HepG2 (cell line): ENCODE data around the gene DNAJC18. TPM values are rescaled to one million over a fixed set of nuclear protein-coding genes. Genes with fewer than 3 reads are reported as not detected.

ENCODE experiments used
- CENPBD1 ChIP-seq: sonication (generic); formaldehyde crosslinking; IDR thresholded peaks from 2 replicates; pipeline ENCODE4 v1.8.0; 2022; ENCODE audit warnings: missing genetic modification reagents, low read depth, mild to moderate bottlenecking, borderline replicate concordance
- ELF4 ChIP-seq: sonication (generic); formaldehyde crosslinking; IDR thresholded peaks from 2 replicates; pipeline ENCODE4 v1.5.0; 2020; ENCODE audit warnings: missing genetic modification reagents, mild to moderate bottlenecking, moderate library complexity, borderline replicate concordance
- GMEB2 ChIP-seq: IDR thresholded peaks from 2 replicates; pipeline ENCODE4 v1.6.1; 2016; ENCODE audit warnings: missing biosample characterization, missing genetic modification reagents, low read depth
- HNRNPUL1 ChIP-seq: fragments of 200-400 bp; formaldehyde crosslinking; IDR thresholded peaks from 2 replicates; pipeline ENCODE4 v1.6.1; 2017; ENCODE audit warnings: low read depth, mild to moderate bottlenecking, low read length, moderate library complexity
- ISL2 ChIP-seq: sonication (generic); formaldehyde crosslinking; IDR thresholded peaks from 2 replicates; pipeline ENCODE4 v1.5.0; 2020; ENCODE audit warnings: missing genetic modification reagents
- NCOA2 ChIP-seq: sonication (generic); formaldehyde crosslinking; IDR thresholded peaks from 2 replicates; pipeline ENCODE4 v1.8.0; 2022; ENCODE audit warnings: inconsistent platforms
- NCOR1 ChIP-seq: fragments of 200-600 bp; sonication (generic); IDR thresholded peaks from 2 replicates; pipeline ENCODE4 v1.7.0; 2017; ENCODE audit warnings: antibody characterized with exemption, low read length, borderline replicate concordance
- NFE2L2 ChIP-seq: fragments of 150-350 bp; IDR thresholded peaks from 2 replicates; pipeline ENCODE4 v1.6.1; 2014; ENCODE audit warnings: low read length
- NFRKB ChIP-seq: fragments of 450-650 bp; IDR thresholded peaks from 2 replicates; pipeline ENCODE4 v1.6.1; 2017
- NR2F1 ChIP-seq, 2 experiments: fragments of 450-650 bp in 1 of 2; formaldehyde crosslinking in 1 of 2; IDR thresholded peaks; 2 replicates each; pipeline versions ENCODE4 v1.5.0 to v1.6.1; 2016 to 2020; ENCODE audit warnings: mild to moderate bottlenecking in 1 of 2, missing compliant biosample characterization in 1 of 2, missing genetic modification reagents in 1 of 2, moderate library complexity in 1 of 2
- TCF7L2 ChIP-seq: IDR thresholded peaks from 2 replicates; pipeline ENCODE4 v1.6.1; 2011; ENCODE audit warnings: mild to moderate bottlenecking, low read depth, low read length, moderate library complexity
- TGIF2 ChIP-seq: IDR thresholded peaks from 2 replicates; pipeline ENCODE4 v1.6.1; 2016; ENCODE audit warnings: control low read depth, missing compliant biosample characterization
- ZBTB3 ChIP-seq: sonication (generic); formaldehyde crosslinking; IDR thresholded peaks from 2 replicates; pipeline ENCODE4 v1.4.0; 2020; ENCODE audit warnings: low read depth, mild to moderate bottlenecking, moderate library complexity, missing genetic modification reagents, borderline replicate concordance
- ZKSCAN8 ChIP-seq: IDR thresholded peaks from 2 replicates; pipeline ENCODE4 v1.6.1; 2016; ENCODE audit warnings: borderline replicate concordance, missing genetic modification reagents, missing compliant biosample characterization
- ZNF326 ChIP-seq: sonication (generic); formaldehyde crosslinking; IDR thresholded peaks from 2 replicates; pipeline ENCODE4 v1.4.0; 2020; ENCODE audit warnings: missing genetic modification reagents, borderline replicate concordance
- ZNF431 ChIP-seq: sonication (generic); formaldehyde crosslinking; IDR thresholded peaks from 2 replicates; pipeline ENCODE4 v1.9.0; 2022; ENCODE audit warnings: missing genetic modification reagents, low read depth, mild to moderate bottlenecking, borderline replicate concordance
- ZNF788 ChIP-seq: sonication (generic); formaldehyde crosslinking; IDR thresholded peaks from 2 replicates; pipeline ENCODE4 v1.5.0; 2020; ENCODE audit warnings: mild to moderate bottlenecking, missing genetic modification reagents, borderline replicate concordance
- ZSCAN30 ChIP-seq: sonication (generic); formaldehyde crosslinking; IDR thresholded peaks from 2 replicates; pipeline ENCODE4 v1.5.0; 2020; ENCODE audit warnings: mild to moderate bottlenecking, missing genetic modification reagents
- ZSCAN9 ChIP-seq: IDR thresholded peaks from 2 replicates; pipeline ENCODE4 v1.6.1; 2016; ENCODE audit warnings: borderline replicate concordance
- ZZZ3 ChIP-seq: sonication (generic); formaldehyde crosslinking; IDR thresholded peaks from 2 replicates; pipeline ENCODE4 v1.4.0; 2020; ENCODE audit warnings: missing genetic modification reagents, mild to moderate bottlenecking, borderline replicate concordance
- polyA plus RNA-seq, 8 experiments: library from polyadenylated mRNA; depleted of rRNA in 3 of 8; stranded (reverse) in 7 of 8; unstranded in 1 of 8; fragments of >200 nt; fragmentation: Illumina TruSeq in 4 of 8; extraction: Trizol in 4 of 8; gene quantifications; 2 replicates each; pipeline versions ENCODE4 v1.2.1 to v1.2.3, GENCODE V29; 2011 to 2016; ENCODE audit warnings: low read depth in 4 of 8, missing spikeins in 1 of 8, mixed read lengths in 1 of 8; ENCODE audit not compliant: insufficient read depth in 1 of 8
- total RNA-seq, 5 experiments: library from RNA; depleted of rRNA; stranded (reverse); fragments of >200 nt; fragmentation: Illumina TruSeq; extraction: Trizol; gene quantifications; 2 replicates each; pipeline ENCODE4 v1.2.3, GENCODE V29; 2016; ENCODE audit warnings: low read depth in 1 of 5
- TF ChIP-seq, protein P1 (sequence below): sonication (generic); formaldehyde crosslinking; IDR thresholded peaks from 2 replicates; pipeline ENCODE4 v1.5.1; 2020; ENCODE audit warnings: mild to moderate bottlenecking, missing genetic modification reagents, moderate library complexity
- TF ChIP-seq, protein P2 (sequence below): sonication (generic); formaldehyde crosslinking; IDR thresholded peaks from 2 replicates; pipeline ENCODE4 v1.5.1; 2020; ENCODE audit warnings: missing genetic modification reagents, mild to moderate bottlenecking, borderline replicate concordance
- TF ChIP-seq, protein P3 (sequence below): sonication (generic); formaldehyde crosslinking; IDR thresholded peaks from 2 replicates; pipeline ENCODE4 v1.5.1; 2020; ENCODE audit warnings: missing genetic modification reagents, mild to moderate bottlenecking, borderline replicate concordance

DNAJC18 gene
- total and polyA plus RNA-seq, 2 of the 13 experiments (the other 11 are each of a cell fraction or from before 2014, with no cell fraction given): 6.5 to 6.6 TPM

- TF ChIP-seq, protein P1, sequence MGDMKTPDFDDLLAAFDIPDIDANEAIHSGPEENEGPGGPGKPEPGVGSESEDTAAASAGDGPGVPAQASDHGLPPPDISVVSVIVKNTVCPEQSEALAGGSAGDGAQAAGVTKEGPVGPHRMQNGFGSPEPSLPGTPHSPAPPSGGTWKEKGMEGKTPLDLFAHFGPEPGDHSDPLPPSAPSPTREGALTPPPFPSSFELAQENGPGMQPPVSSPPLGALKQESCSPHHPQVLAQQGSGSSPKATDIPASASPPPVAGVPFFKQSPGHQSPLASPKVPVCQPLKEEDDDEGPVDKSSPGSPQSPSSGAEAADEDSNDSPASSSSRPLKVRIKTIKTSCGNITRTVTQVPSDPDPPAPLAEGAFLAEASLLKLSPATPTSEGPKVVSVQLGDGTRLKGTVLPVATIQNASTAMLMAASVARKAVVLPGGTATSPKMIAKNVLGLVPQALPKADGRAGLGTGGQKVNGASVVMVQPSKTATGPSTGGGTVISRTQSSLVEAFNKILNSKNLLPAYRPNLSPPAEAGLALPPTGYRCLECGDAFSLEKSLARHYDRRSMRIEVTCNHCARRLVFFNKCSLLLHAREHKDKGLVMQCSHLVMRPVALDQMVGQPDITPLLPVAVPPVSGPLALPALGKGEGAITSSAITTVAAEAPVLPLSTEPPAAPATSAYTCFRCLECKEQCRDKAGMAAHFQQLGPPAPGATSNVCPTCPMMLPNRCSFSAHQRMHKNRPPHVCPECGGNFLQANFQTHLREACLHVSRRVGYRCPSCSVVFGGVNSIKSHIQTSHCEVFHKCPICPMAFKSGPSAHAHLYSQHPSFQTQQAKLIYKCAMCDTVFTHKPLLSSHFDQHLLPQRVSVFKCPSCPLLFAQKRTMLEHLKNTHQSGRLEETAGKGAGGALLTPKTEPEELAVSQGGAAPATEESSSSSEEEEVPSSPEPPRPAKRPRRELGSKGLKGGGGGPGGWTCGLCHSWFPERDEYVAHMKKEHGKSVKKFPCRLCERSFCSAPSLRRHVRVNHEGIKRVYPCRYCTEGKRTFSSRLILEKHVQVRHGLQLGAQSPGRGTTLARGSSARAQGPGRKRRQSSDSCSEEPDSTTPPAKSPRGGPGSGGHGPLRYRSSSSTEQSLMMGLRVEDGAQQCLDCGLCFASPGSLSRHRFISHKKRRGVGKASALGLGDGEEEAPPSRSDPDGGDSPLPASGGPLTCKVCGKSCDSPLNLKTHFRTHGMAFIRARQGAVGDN (CRISPR knock-in tag): peak; percentile 33; the same call in 1 of the 2 replicates
- TF ChIP-seq, protein P2, sequence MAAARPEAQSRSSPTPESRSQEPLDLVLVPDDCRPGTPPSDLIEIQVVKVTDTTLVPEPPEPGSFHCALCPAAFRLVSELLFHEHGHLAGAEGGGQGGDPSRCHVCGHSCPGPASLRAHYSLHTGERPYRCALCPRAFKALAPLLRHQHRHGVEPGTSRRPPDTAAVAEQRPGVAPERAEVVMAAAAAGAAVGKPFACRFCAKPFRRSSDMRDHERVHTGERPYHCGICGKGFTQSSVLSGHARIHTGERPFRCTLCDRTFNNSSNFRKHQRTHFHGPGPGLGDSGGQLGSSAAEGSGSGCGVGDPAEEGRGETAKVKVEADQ (CRISPR knock-in tag): no peak
- no peak for TF ChIP-seq TCF7L2
- no peak for TF ChIP-seq NCOA2 (CRISPR knock-in tag)
- TF ChIP-seq ISL2 (CRISPR knock-in tag): no peak
- peak; percentile 17; the same call in 1 of the 2 replicates for TF ChIP-seq ZNF788 (CRISPR knock-in tag)
- TF ChIP-seq ZBTB3 (CRISPR knock-in tag): no peak
- TF ChIP-seq ZNF431 (CRISPR knock-in tag): no peak
- TF ChIP-seq TGIF2 (CRISPR knock-in tag): no peak
- no peak for TF ChIP-seq CENPBD1 (CRISPR knock-in tag)
- TF ChIP-seq GMEB2 (CRISPR knock-in tag): no peak
- TF ChIP-seq, protein P3, sequence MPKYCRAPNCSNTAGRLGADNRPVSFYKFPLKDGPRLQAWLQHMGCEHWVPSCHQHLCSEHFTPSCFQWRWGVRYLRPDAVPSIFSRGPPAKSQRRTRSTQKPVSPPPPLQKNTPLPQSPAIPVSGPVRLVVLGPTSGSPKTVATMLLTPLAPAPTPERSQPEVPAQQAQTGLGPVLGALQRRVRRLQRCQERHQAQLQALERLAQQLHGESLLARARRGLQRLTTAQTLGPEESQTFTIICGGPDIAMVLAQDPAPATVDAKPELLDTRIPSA (CRISPR knock-in tag): no peak
- no peak for TF ChIP-seq ZKSCAN8 (CRISPR knock-in tag)
- TF ChIP-seq ZZZ3: no peak
- no peak for TF ChIP-seq HNRNPUL1
- no peak for TF ChIP-seq NCOR1
- no peak for TF ChIP-seq NR2F1 (CRISPR knock-in tag; IDR thresholded peaks at IDR 0.05)
- TF ChIP-seq NFE2L2: no peak
- TF ChIP-seq ZSCAN9 (CRISPR knock-in tag): no peak
- no peak for TF ChIP-seq ZSCAN30 (CRISPR knock-in tag)
- TF ChIP-seq NFRKB: no peak
- TF ChIP-seq ZNF326 (CRISPR knock-in tag): no peak
- no peak for TF ChIP-seq ELF4 (CRISPR knock-in tag)
Measured at GRCh38 chr5:139383275-139383992, 55.9 kb downstream of the DNAJC18 start, which contains the start of gene SLC23A1 (continued).
